Ammon's horn (tissue), 1 donor: ENCODE results near the gene POR.
"Not testable (repeated sequence)": the region's sequence is repeated elsewhere in the genome, so short reads cannot be mapped to it uniquely, and the experiment has no call there.

Source experiments
- DNase-seq: peaks from one replicate; pipeline ENCODE4 v3.0.0-alpha.2; 2016; ENCODE audit warnings: low spot score

POR gene

GRCh38 chr7:75914655-75915415 lies at the start of gene POR:
Gene POR, plus strand, starts transcription at chr7:75915155. Its CDS starts 38,847 bp downstream, at chr7:75954002.
- DNase-seq, result peak; percentile 95

- no peak for DNase-seq
These were observed 48.9 kb upstream of the POR start for GRCh38 chr7:75866114-75866488.

GRCh38 chr7:75866489-75867389 lies 48.2 kb upstream of the POR start:
- DNase-seq, result peak; percentile 86

- no peak for DNase-seq
These were observed 47.6 kb upstream of the POR start for GRCh38 chr7:75867390-75867717.

GRCh38 chr7:75868153-75868552 lies 46.8 kb upstream of the POR start:
- no peak for DNase-seq

GRCh38 chr7:75869776-75870379 lies 45.1 kb upstream of the POR start:
- DNase-seq, result no peak

- no peak for DNase-seq
These were observed 44.3 kb upstream of the POR start for GRCh38 chr7:75870557-75871161.

- no peak for DNase-seq
These were observed 42.7 kb upstream of the POR start for GRCh38 chr7:75872073-75872782.

GRCh38 chr7:75874180-75874579 lies 40.8 kb upstream of the POR start:
- DNase-seq, result not testable (repeated sequence)

- no peak for DNase-seq
These were observed 39.6 kb upstream of the POR start for GRCh38 chr7:75875113-75876080.

- no peak for DNase-seq
These were observed 38.7 kb upstream of the POR start for GRCh38 chr7:75876126-75876881.

GRCh38 chr7:75878312-75878768 lies 36.6 kb upstream of the POR start:
- DNase-seq, result no peak

GRCh38 chr7:75878769-75879611 lies 36.0 kb upstream of the POR start, which contains the start of gene RHBDD2:
Gene RHBDD2, plus strand, starts transcription at chr7:75879034. Its CDS starts 49 bp downstream, at chr7:75879083.
- DNase-seq, result peak; percentile 96

GRCh38 chr7:75879771-75880184 lies 35.2 kb upstream of the POR start:
- DNase-seq, result no peak

- no peak for DNase-seq
These were observed 34.7 kb upstream of the POR start for GRCh38 chr7:75880242-75880641.

GRCh38 chr7:75881436-75882095 lies 33.4 kb upstream of the POR start:
- no peak for DNase-seq

- not testable (repeated sequence) for DNase-seq
These were observed 31.6 kb upstream of the POR start for GRCh38 chr7:75883265-75883824.

- DNase-seq, result no peak
These were observed 30.5 kb upstream of the POR start for GRCh38 chr7:75884476-75884875.
